Retina (tissue), 1 donor: ENCODE measurements around the gene LPCAT2.
A peak's percentile ranks its signal among the peaks of the same experiment; 100 is the strongest.

Experiments used
- DNase-seq: peaks from one replicate; pipeline ENCODE4 v3.0.0-alpha.2; 2016

LPCAT2 gene, protein sequence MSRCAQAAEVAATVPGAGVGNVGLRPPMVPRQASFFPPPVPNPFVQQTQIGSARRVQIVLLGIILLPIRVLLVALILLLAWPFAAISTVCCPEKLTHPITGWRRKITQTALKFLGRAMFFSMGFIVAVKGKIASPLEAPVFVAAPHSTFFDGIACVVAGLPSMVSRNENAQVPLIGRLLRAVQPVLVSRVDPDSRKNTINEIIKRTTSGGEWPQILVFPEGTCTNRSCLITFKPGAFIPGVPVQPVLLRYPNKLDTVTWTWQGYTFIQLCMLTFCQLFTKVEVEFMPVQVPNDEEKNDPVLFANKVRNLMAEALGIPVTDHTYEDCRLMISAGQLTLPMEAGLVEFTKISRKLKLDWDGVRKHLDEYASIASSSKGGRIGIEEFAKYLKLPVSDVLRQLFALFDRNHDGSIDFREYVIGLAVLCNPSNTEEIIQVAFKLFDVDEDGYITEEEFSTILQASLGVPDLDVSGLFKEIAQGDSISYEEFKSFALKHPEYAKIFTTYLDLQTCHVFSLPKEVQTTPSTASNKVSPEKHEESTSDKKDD

DNA sequence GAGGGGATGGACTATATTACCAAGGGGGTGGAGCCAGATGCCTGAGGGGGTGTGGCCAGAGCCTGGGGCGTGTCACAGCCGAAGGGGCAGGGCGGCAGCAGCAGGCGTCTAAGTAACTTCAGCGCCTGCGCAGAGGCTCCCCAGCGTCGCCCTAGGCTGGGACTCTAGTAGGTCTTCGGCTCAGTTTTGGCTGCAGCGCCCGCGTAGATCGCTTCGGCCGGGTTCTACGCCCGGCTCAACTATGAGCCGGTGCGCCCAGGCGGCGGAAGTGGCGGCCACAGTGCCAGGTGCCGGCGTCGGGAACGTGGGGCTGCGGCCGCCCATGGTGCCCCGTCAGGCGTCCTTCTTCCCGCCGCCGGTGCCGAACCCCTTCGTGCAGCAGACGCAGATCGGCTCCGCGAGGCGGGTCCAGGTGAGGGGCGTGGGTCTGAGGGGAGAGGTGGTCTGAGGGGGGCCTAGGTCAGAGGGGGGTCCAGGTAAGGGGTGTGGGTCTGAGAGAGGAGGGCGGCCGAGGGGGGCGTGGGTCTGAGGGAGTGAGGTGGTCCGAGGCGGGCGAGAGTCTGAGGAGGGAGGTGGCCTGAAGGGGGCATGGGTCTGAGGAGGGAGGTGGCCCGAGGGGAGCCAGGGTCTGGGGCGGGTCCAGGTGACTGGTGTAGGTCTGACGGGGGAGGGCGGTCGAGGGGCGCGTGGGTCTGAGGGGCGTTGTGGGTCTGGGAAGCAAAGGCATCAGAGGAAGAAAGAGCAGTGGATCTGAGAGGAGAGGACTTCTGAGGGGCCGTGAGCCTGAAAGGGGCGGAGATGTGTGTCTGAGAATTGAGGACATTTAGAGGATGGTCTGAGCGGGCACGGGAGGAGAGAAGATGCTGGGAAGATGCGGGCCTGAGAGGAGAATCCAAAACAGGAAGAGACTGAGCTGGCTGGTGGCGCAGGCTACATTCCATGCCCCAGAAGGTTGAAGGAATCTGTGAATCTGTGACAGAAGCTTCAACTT is at the start of gene LPCAT2:
Gene LPCAT2, plus strand, starts transcription at position 132 of the 991 bp plus-strand sequence. Its CDS starts 110 bp downstream, at position 242.
- peak; percentile 87 for DNase-seq

DNA sequence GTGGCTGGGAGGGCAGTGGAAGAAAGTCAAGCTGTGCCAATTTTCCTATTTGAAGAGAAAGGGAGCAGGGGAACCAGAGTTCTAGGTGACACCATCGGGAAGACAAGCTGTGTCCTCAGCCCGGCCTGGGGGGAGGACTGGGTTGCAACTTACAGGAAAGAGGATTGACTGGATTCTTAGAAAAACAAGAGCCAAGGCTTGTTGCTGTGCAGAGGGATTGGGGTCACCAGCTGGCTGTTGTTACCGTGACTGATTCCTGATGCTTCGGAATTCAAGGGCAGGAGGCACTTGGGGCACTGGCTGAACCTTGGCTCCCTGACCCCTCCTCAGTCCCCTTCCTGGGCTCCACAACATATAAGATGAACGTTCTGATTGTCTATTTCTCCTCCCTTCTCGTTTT is 46.6 kb upstream of the LPCAT2 start:
- no peak for DNase-seq

DNA sequence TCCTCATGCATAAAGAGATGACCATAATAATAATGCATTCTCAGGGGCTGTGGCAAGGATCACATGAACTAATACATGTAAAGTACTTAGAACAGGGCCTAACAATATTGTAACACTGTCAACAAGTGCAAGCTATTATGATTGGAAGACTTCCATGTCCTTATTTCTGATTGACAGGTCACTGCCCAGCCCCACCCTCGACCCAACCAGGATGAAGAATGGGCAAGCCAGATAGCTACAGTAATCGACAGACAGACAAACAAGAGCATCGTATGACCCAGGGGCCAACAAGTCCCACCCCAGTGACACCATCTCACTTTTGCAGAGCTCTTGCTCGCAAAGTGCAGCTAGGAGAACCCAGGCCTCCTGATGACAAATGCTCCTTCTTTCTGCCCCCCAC is 44.5 kb upstream of the LPCAT2 start:
- DNase-seq: no peak

DNA sequence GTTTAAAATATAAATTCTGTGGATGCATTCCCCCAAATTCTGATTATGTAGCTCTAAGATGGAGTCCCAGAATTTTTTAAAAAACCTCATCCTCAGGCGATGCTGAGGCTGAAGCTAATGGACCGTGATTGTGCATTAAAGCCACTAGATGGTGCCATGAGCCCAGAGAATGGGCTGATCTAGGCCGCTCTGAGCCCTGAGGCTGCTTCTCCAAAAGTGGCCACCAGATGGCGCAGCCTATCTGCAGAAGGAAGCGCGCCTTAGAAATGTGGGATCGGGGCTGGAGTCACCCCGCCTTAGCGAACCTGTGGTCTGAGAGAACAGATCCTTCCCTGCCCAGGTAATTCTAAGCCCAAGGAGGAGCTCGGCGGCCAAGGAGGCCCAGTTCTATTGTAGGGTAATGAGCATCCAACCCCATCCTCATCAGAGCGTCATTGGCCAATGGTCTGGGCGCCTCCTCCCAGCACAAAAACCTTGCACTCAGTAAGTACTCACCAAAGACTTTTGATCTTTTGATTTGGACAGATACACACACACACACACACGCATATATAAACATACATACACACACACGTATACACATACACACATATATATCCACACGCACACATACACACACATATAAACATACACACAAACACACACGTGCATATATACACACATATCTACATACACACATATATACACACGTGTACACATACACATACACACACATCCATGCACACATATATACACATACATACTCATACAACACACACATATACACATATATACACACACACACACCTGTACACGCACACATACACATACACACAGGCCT is 43.6 kb upstream of the LPCAT2 start:
- peak; percentile 92 for DNase-seq

DNA sequence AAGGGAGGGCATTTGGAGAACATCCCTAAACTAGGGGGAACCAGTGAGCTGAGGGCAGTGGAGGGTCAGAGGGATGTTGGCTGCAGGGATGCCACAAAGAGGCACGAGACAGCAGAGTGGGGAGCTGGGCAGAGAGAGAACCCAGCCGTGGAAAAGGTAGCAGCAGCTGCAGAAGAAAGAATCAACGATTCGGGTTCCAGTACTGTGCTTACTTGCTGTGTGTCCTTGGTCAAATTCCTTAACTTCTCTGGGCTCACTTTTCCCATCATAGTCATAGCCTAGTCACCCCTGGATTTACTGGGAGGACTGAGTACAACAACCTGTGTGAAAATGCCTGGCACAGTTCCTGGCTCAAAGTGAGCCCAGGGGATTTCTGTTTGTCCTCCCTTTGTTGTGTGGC is 42.7 kb upstream of the LPCAT2 start:
- no peak for DNase-seq

DNA sequence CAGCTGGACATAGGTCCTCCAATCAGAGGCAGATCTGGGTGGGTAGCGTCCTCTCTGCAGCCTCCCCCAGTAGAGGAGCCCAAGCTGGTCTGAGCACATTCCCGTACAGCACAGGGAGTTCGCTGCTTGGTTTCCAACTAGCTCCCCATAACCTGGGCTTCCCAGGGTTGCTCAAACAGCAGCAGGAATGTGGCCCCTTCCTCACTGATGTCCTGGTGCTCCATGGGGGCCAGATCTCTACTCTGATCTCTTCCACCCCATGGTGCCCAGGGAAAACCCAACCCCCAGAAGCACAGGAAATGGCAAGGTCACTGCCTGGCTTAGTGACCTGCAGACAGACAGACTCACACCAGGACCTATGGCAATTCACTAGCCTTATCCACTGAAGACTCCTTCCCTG is 41.0 kb upstream of the LPCAT2 start:
- no peak for DNase-seq

DNA sequence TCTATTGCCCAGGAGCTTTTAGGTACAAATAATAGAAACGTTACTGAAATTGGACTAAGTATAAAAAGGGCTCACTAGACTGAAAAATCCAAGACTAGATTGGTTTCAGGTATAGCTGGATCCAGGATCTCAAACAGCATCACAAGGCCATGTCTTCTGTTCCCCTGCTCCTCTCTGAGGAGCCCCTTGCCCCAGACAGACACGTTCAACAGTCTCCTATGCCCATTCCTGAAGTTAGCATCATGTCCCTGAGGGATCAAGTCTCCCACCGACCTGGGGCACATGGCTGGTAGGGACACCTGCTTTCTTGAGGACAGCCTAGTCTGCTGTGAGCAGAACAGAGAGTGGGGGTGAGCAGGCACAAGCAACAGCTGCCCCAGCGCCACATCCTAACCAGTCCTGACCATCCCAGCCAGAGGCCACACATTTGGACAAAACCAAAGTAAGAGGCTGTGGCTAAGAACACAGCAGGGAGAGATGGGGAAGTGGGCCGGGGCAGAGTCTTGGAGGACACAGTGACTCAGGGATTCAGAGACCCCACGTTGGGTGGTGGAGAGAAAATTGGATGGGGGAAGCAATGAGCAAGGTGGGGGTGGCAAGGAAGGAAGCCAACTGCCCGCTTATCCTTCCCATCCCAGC is 40.4 kb upstream of the LPCAT2 start:
- DNase-seq: no peak

DNA sequence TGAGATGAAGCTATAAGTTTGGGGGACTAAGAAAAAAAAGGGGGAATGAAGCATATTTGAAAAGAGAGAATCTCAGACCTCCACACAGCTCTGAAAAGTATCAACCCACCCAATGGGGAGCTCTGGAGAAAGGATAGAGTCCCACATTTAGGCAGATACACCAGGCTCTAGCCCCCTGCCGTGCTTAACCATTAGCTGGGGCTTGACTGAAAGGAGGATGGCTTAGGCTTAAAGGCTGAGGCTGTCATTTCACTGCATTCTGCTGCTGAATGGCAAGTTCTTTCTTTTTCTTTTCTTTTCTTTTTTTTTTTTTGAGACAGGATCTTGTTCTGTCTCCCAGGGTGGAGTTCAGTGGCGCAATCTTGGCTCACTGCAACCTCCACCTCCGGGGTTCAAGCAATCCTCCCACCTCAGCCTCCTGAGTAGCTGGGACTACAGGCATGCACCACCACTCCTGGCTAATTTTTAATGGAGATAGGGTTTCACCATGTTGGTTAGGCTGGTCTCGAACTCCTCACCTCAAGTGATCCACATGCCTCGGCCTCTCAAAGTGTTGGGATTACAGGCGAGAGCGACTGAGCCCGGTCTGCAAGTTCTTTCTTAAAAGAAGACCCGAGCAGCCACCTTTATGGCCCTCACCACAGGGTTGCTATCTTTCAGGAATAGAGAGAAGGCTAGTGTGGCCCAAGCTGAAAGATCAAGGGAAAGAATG is 38.9 kb upstream of the LPCAT2 start:
- DNase-seq: no peak

DNA sequence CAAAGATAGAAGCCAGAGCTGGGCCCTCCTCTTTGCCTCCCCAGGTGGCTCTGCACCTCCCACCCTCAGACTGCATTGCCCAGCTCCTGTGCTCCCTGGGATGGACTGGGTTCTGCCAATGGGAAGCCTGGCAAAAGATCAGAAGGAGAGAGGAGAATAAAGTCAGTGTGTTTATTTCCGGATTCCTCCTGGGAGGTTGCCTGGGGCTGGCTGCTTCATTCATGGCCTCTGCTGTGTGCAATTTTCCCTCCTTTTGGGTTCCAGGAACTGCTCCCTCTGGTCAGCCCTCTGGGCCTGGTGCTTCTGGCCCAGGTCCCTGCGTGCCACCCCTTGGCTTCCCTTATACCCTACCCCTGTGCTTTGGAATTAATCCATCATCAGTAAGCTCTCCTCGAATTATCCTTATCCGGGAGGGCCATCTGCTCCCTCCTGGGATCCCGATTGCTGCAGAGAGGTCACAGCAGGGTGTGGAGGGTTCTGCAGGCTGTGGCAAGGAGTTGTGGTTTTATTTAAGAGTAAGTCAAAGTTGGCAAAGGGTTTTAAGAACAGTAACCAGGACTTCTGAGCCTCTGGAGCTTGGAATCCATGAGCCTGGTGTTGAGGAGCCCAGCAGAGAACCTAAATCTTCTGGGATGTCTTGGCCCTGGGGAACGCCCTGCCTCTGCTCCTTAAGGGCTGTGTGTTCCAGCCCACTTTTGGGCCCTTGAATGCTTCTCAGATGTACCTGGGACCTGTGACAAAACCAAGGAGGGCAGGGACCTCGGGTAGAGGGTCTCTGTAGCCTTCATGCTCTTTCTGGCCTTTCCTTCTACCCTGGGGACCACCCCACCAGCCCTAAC is 38.1 kb upstream of the LPCAT2 start:
- no peak for DNase-seq

DNA sequence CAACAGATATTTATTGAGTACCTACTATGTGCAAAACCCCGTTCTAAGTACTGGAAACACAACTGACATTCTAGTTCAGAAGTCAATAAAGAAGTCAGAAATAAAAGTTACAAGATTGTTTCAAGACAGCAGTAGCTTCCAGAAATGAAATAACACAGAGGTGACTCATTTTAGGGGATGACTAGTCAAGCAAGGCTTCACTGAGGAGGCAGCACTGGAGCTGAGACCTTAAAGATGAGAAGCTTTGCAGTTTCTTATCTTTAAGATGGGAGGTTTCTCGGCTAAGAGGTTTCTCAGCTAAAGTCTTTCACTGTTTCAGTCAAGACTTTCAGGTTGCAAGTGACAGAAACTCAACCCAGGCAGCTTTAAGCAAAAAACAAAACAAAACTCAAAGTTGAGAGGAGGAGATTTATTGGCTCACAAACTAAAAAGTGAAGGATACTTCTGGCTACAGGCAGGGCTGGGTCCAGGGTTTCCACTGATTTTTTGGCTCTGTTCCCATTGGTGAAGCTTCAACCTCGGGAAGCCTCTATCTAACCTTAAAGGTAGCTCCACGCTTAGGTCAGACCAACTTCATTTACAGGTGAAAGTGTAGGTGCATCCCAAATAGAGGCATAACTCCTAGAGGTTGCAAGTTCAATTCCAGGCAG is 37.3 kb upstream of the LPCAT2 start:
- no peak for DNase-seq

DNA sequence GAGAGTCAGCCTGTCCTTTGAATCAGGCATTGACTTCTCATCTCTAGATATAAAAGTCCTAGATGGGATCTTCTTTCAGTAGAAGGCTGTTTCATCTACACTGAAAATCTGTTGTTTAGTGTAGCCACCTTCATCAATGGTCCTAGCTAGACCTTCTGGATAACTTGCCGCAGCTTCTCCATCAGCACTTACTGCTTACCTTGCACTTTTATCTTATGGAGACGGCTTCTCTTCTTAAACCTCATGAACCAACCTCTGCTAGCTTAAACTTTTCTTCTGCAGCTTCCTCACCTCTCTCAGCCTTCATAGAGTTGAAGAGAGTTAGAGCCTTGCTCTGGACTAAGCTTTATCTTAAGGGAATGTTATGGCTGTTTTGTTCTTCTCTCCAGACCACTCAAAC is 35.3 kb upstream of the LPCAT2 start:
- DNase-seq: no peak

DNA sequence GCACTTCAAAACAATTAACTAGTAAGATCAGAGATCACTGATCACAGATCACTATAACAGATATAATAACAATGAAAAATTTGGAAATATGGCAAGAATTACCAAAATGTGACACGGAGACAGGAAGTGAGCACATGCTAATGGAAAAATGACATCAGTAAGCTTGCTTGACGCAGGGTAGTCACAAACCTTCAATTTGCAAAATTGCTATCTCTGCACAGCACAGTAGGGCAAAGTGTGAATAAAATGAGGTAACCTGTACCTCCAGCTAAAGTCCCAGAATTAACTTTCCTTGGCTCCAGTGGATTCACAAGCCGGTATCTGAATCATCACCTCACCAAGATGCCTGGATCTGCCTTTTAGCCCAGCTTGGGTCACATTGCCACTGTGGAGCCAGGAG is 34.1 kb upstream of the LPCAT2 start:
- DNase-seq: no peak

DNA sequence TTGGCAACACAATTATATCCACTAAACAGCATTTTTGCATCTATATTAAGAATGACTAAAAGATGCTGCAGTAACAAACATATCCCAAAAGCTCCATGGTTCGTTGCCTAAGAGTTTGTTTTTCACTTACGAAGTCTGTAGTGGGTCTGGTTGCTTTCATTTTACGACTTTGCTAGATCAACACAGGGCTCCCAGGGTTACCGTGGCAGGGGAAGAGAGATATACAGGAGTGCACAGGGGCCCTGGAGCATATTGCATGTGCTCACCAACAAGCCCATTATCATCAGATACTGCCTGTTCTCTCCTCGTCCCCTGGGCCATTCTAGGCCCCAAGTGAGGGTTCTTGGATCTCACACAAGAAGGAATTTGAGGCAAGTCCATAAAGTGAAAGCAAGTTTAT is 33.0 kb upstream of the LPCAT2 start:
- DNase-seq: no peak

DNA sequence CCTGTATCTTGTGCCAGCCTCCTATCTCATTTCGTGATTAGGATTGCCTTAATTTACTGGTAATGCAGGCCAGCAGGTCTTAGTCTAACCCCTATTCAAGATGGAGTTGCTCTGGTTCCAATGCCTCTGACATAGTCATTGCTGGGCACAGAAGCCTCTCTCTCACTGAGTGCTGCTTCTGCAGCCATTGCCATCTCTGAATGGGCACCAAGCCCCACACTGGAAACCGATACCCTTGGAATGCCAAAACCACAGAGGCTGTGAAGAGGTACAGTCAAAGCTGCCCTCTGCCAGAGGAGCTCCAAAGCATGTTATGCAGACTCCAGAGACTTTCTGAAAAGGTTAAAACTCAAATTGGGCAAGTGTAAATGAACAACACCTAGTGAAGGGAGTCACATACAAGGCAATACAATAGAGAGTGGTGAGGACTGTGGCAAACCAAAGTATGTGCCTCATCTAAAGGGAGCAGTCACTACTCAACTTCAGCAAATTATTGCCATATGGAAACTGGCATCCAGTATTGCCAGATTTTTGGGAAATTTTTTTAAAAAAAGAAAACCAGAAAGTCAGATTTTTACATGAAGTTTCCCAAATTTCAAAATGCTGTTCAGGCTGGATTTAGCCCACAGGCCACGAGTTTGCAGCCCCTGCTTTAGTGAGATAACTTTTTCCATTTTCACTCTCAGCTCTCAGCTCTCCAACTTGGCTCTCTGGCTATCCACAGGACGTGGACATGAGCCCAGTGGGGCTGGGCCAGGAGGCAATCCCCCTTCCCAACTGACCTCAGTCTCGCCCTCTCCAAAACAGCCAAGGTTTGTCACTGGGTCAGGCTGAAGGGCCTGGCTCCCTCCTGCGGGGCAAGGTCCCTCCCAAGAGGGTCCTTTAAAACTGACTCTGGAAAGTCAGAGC is 32.0 kb upstream of the LPCAT2 start:
- DNase-seq: no peak

DNA sequence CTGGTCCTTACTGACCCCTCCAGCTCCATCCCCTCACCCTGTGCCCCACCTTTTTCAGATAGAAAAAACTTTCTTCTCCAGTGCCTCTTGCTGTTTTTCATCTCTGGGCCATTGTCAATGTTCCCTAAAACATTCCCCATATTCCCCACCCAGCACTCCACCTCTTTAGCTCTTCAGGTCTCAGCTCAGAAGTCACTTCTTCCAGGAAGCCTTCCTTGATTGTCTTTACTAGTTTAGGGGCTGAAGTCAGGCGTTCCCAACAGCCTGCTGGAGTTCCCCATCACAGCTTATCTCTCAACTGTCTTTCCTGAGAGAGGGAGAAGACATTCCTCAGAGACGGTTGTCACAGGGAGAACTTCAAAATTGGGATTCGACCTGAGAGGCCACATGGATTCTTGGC is 31.1 kb upstream of the LPCAT2 start:
- no peak for DNase-seq

DNA sequence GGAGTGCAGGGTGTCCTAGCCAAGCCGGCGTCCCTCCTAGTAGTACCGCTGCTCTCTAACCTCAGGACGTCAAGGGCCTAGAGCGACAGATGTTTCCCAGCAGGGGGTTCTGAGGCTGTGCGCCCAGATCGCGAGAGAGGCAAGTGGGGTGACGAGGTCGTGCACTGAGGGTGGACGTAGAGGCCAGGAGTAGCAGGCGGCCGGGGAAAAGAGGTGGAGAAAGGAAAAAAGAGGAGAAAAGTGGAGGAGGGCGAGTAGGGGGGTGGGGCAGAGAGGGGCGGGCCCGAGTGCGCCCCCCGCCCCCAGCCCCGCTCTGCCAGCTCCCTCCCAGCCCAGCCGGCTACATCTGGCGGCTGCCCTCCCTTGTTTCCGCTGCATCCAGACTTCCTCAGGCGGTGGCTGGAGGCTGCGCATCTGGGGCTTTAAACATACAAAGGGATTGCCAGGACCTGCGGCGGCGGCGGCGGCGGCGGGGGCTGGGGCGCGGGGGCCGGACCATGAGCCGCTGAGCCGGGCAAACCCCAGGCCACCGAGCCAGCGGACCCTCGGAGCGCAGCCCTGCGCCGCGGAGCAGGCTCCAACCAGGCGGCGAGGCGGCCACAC is 29.9 kb upstream of the LPCAT2 start, which contains the start of gene MMP2:
Gene MMP2, plus strand, starts transcription at position 372 of the 603 bp plus-strand sequence. CDS start 282 bp downstream, outside the sequence.
- peak; percentile 46 for DNase-seq

DNA sequence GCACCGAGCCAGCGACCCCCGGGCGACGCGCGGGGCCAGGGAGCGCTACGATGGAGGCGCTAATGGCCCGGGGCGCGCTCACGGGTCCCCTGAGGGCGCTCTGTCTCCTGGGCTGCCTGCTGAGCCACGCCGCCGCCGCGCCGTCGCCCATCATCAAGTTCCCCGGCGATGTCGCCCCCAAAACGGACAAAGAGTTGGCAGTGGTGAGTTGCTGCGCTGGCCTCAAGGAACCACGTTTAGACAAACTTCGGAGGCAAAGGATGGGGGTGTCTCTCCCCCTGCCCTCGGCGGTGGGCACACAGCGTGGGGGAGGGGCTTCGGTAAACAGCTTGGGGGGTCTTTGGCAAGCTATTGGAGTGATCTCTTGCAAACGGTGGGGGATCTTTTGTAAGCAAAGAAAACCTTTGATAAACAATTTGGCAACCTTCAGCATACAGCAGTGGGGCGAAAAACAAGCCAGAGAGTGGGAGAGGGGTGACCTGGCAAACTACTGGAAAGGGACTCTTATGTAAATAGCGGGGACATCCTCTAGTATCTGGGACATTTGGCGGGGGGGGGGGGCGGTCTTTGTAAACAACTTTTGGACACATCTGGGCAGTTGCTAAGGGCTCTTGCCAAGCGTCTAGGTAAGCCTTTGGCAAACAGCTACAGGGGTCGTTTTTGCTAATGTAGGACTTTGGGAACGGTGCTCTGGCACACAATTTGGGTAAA is 29.3 kb upstream of the LPCAT2 start:
- DNase-seq: peak; percentile 77
